GM21360 (cell line): ENCODE measurements around the gene GCGR.

Experiments
- ATAC-seq: cut with Tn5 transposase; IDR thresholded peaks from one replicate; pipeline ENCODE4 v1.9.1; 2021; ENCODE audit warnings: mild to moderate bottlenecking, moderate library complexity; ENCODE audit not compliant: unreplicated experiment

Gene GCGR

GRCh38 chr17:81845881-81846742, 42.2 kb downstream of the GCGR start:
- ATAC-seq, result no peak

DNA sequence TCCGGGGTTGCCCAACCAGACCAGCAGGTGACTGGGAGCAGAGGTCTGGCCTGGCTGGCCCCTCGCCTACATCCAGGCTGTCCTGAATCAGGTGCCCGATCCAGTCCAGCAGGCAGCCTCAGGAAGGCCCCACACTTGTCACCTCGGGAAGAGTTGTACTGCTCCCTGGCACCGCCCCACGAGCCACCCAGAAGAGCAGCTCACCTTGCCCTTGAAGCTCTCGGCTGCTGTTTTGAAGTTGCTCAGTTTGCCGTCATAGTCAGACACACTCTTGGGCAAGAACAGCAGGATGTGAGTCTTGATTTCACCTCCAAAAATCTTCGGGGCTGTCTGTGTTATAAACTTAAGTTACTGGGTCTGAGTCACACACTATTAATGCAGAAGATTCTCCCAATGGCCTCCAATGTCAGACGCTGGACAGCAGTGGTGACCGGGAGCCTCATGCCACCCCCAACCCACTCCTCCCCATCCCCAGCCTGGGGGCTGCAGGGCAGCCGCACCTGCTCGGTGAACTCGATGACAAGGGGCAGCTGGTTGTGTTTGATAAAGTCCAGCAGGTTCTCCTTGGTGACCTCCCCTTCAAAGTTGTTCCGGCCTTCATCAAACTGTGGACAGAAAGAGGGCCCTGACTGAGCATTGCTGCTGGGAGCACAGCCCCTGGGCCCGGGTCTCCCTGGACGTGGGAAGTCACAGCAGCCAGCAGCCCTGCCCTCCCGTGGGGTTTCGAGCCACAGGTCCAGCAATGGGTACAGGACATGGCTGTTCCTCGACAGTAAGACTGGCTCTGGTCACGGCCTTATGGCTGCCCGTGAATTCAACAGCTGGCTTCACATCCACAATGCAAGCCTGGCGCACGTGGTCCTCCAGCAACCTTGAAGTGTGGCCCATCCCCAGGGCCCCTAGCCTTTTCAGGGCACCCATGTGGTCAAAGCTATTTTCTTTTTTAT, 43.1 kb downstream of the GCGR start:
- ATAC-seq, result no peak

GRCh38 chr17:81849457-81849856, 45.5 kb downstream of the GCGR start:
- ATAC-seq, result no peak

GRCh38 chr17:81851423-81851822, 47.5 kb downstream of the GCGR start:
- ATAC-seq, result no peak

- no peak for ATAC-seq
Measured at GRCh38 chr17:81852237-81852636, 48.3 kb downstream of the GCGR start.

- no peak for ATAC-seq
Measured at GRCh38 chr17:81854974-81855774, 51.2 kb downstream of the GCGR start.

- no peak for ATAC-seq
Measured at GRCh38 chr17:81858170-81858966, 54.4 kb downstream of the GCGR start.

DNA sequence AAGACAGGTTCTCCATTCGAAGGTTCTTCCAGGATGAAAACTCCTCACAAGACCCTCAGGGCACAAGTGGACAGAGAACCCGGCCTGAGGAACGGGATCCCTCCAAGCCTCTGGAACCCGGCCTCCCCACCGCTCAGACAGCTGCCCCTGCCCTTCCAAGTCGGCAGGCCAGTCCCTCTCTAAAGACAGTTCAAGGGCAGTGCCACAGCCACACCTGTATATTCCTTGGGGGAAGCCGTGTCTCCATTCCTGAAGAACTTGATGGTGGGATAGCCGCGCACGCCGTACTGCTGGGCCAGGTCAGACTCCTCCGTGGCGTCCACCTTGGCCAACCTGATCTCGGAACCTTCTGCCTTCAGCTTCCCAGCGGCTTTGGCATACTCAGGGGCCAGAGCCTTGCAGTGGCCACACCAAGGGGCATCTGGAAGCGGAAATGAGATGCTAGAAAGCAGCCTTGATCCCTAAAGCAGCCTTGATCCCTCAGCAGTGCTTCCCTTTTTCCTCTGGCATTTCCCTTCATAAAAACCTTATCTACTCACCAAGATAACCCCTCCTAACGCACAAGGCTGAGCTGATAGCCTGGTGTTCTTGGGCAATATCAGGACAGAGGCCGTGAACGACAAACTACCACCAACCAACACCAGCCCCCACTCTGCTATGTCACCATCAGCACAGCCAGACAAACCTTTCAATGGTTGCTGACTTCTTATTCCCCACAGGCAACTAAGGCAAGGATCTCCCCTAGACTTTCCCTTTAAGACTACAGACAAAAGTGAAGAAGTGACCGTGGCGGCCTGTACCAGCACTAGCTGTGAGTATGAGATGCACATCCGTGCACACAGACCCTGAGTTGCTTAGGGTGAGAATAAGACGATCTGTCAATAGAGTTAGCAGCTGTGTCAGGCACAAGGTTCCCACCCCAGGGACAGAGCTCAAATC, 55.3 kb downstream of the GCGR start:
- ATAC-seq, result no peak

DNA sequence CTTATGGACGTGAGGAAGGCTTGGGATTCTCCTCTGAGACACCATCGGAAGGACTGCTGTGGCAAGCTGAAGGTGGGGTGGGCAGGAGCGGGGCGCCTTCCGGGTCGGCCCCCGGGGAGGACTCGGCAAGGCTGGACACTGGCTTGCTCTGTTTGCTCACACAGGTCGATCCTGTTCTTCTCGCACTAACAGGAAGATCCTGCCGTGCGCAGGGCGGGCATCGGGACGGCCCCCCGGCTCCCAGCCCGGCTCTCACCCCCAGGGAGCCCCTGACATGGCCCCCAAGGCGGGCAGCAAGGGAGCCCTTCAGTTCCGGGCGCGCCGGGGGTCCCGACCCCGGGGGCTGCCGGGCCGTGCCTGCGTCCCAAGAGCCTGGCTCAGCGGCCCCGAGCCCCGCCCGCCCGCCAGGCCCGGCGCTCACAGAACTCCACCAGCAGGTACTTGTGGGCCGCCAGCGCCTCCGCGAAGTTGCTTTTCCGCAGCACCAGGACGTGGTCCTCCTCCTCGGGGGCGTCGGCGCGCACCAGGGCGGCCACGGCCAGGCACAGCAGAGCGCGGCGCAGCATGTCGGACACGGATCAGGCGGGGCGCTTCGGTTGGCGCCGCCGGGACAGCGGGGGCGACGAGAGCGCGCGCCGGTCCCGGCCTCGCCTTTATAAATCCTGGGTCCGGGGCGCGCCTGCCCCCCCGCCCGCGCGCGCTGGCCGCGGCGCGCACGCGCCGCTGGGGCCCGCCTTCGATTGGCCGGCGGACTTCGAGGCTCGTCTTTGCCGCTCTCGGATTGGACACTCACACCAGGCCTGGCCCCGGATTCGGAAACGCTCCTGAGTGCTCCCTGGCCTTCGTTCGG, 56.2 kb downstream of the GCGR start, which contains the start of gene P4HB:
Gene P4HB, minus strand, starts transcription at position 630 of the 850 bp plus-strand sequence. Its CDS starts 64 bp downstream, at position 566.
- ATAC-seq, result peak; percentile 2

DNA sequence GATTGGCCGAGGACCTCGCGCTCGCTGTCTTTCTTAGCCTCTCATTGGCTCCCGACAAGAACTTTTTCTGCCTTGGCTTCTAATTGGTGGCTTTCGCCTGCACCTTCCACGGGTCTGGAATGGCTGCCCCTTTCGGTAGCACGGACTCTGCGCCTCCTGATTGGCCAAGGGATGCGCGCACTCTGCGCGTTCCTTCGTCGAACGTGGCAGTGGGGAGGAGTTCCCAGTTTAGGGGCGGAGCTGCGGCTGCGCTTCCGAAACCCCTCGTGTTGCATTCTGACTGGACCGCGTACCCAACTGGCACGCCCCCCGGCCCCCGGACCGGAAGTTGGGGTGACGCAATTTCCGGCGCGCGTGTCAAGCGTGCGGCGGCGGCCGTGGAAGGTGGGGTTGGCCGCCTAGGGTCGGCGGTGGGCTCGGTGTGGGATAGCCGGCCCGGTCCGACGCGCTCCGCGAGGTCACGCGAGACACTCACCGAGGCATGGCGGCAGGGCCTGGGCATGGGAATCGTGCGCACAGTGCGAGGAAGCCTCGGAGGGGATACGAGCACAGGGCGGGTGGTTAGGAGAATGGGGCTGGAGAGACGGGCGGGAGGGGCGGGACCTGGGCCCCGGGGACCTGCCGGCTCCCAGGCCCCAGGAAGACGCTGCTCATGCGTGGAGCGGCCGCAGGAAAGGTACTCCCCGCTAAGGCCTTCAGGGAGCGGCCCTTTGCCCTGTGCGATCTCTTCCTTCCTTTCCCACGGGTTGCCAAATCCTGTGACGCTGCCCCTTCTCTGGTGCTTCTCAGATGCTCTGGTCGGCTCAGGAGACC, 57.0 kb downstream of the GCGR start:
- peak; percentile 74 for ATAC-seq

DNA sequence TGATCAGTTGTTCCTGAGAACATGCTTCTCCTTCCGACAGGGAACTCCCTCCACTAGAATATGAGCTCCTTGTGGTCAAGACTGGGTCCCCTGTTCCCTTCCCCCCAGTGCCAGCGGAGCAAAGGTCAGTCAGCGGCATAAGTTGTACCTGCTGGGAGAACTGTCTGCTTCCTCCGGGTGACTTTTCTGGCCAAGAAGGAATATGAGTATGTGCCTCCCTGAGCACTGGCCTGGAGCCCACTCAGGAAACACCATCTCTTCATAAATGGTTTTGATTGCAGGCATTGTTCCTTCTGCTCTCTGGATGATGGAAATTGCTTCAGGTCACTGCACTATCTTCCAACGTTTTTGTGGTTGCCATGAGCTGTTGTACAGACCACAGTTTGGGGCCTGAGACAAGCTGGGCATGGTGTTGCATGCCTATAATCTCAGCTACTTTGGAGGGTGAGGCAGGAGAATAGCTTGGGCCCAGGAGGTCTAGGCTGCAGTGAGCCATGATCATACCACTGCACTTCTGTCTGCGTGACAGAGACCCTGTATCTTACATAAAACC, 59.2 kb downstream of the GCGR start:
- ATAC-seq, result no peak
